GM19438 (cell line): ENCODE measurements around the gene PDE7B.

ENCODE experiments used
- ATAC-seq: cut with Tn5 transposase; IDR thresholded peaks from one replicate; pipeline ENCODE4 v1.9.1; 2021; ENCODE audit warnings: low read depth; ENCODE audit not compliant: unreplicated experiment

The PDE7B gene

DNA sequence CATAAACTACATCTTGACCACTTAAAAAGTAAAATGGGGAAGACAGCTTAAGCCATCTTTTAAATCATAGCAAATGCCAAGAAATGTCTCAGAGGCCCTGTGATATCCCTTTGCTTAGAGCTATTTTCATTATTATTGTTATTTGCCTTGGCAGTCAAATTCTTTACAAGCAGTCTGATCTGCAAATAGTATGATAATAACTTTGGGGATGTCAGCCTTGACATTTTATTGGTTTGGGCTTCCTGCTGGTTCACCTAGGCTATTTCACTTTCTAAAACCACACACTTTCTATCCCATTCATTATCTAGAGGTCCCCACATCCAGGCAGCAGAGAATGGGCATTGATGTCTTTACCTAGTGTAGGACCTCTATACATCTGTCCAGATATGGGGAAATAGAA, 125.1 kb downstream of the PDE7B start:
- no peak for ATAC-seq

GRCh38 chr6:135983093-135983492, 131.6 kb downstream of the PDE7B start:
- ATAC-seq: no peak

DNA sequence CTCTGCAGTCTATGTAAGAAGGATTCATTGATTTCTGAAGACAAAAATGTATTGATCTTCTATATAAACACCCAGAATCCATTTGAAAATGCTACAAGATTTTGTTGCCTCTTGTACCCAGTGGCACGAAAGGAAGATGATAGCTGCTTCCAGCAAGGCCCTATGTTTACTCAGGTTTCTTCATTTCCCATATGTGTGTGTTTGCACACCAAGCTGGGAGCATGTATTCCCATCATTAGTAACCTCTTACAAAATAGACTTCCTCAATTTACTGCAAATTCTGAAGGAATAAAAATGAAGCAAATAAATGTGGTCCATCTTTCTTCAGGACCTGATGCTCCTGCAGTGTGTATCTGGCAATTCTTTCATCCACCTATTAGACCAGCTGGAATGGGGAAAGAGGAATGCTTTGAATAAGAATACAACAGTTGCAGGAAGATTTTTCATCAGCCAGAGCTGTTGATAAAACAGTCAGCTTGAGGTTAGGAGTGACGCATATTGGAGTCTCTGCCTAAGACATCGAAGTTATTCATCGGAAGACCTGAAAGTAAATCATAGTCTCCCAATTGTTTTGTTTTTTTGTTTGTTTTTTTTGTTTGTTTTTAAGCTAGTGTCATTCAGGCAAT, 132.3 kb downstream of the PDE7B start:
- no peak for ATAC-seq

- no peak for ATAC-seq
Measured at GRCh38 chr6:135985471-135985870, 134.0 kb downstream of the PDE7B start.

DNA sequence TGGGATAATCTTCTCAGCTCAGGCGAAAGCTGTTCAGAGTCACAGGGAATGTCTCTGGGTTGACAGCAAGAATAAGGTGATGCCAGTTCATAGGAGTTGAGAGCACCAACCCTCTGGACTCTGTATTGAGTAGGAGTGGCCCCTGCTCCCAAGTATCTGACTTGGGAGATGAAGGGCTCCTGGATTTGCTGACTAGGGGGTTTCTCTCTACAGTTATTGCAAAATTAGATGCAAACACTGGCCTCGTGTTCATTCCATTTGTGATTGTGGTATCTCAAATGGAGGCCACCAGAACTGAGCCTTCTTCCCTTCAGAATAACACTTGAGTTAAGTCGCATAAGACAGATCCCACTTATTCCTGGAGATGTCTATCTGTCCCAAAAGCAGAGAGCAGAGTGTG, 135.7 kb downstream of the PDE7B start:
- ATAC-seq: no peak

DNA sequence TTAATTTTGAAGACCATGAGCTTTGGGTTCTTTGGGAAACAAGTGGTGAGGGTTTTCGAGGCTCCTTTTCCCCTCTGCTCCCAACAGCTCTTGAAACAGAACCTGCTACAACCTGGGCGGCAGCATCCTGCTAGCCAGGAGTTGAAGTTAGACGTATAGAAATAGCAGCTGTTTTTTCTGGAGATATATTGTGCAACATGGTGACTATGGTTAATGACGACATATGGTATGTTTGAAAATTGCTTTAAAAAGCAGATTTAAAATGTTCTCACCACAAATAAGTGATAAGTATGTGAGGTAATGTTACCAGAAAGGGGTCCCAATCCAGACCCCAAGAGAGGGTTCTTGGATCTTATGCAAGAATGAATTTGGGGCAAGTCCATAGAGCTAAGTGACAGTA, 138.9 kb downstream of the PDE7B start:
- no peak for ATAC-seq

DNA sequence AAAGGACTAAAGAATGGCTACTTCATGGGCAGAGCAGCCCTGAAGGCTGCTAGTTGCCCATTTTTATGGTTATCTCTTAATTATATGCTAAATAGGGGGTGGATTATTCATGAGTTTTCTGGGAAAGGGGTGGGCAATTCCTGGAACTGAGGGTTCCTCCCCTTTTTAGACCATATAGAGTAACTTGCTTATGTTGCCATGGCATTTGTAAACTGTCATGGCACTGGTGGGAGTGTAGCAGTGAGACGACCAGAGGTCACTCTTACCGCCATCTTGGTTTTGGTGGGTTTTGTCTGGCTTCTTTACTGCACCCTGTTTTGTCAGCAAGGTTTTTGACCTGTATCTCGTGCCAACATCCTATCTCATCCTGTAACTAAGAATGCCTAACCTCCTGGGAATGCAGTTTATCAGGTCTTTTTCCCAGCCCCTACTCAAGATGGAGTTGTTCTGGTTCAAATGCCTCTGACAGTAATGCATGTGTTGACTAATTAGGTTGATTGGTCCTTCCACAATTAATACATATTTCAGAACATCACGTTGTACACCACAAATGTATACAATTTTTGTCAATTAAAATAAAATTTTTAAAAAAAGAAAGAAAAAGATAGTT, 139.5 kb downstream of the PDE7B start:
- ATAC-seq: no peak

- no peak for ATAC-seq
Measured at GRCh38 chr6:135992739-135993138, 141.2 kb downstream of the PDE7B start.

GRCh38 chr6:135993361-135993760, 141.9 kb downstream of the PDE7B start:
- ATAC-seq: no peak

- no peak for ATAC-seq
Measured at GRCh38 chr6:135994857-135995544, 143.5 kb downstream of the PDE7B start.

GRCh38 chr6:135995545-135995898, 144.0 kb downstream of the PDE7B start:
- ATAC-seq: no peak

DNA sequence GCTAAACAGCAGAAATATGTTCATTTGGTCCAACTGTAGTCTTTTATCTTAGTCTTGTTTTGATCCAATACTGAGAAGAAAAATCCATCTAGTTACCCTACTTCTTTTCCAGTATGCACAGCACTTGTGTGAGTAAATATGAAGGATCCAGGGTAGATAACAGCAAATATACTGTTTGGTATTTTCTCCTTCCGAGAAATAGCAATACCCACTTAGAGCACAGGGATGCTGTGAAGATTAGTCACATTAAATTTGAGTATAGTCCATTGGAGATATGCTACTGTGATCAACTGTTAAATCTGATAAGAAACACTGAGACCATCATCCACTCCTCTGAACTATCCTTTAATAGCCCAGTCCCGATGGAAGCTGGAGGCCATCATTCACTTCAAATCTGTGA, 145.2 kb downstream of the PDE7B start:
- no peak for ATAC-seq

- no peak for ATAC-seq
Measured at GRCh38 chr6:135999393-135999792, 147.9 kb downstream of the PDE7B start.

DNA sequence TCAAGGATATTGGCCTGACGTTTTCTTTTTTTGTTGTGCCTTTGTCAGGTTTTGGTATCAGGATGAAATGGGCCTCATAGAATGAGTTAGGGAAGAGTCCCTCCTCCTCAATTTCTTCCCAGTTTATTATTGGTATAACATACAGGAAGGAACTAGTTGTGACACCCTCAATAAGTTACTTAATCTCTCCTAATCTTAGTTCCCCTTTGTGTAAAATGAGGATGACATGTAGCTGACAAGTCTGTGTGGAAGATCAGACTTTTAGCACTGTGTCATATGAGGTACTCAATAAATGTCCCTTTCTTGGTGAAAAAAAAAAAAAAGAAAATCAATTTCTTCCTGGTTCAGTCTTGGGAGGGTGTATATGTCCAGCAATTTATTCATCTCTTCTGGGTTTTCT, 155.8 kb downstream of the PDE7B start:
- ATAC-seq: no peak

DNA sequence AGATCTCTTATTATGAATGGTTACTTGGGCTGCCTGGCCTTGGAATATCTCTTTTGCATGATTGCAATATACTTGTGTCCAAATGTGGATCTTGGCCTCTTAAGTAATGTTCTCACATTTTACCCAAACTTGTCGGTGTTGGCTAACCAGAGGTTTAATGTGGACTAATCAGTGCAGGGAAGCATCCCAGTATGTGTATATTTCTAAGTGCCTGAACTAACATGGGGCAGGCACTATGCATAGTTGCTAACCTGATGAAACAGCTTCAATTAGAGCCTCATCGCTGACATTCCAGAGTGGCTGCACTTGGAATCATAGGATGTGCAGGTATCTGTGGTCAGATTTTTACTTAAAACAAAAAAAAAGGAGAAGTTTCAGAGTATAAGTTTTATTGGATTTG, 160.0 kb downstream of the PDE7B start:
- no peak for ATAC-seq

- ATAC-seq: no peak
Measured at GRCh38 chr6:136012198-136012887, 160.8 kb downstream of the PDE7B start.

DNA sequence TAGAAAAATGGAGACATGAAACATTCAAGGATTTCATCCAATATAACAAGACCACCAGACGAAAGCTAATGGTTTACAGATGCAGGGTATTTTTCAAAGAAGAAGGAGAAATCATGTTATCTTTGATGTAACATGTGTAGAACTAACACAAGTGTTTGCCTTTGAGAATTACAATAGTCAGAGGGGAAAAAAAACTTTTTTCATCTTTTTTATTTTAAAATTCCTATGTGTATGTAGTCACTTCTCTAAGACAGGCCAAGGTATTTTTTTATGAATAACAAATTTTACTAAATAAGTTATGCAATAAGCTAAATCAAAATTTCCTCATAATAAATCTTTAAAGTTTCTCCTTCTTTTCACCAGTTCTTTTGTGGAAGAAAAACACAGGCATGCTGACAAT, 161.4 kb downstream of the PDE7B start:
- ATAC-seq: no peak

- no peak for ATAC-seq
Measured at GRCh38 chr6:136014454-136015437, 163.2 kb downstream of the PDE7B start.

DNA sequence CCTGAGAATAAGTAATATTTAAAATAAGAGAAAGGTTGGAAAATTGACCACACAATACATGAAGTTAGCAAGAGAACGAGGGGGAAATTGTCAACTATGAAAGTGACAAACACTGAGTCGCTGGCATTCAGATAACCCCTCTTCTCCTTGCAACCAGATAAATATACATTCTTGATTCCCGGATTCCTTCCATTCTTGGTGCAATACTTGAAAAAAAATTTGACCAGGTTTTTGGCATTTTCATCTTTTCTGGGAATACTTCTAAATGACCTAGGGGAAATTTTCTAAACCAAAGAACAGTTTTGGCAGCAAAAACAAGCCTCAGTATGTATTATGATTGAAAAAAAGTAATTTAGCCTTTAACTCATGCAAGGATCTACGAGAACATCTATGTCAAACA, 164.0 kb downstream of the PDE7B start:
- ATAC-seq: no peak
